Trophoblast cell (in vitro differentiated cells and primary cell): ENCODE measurements around the gene DAZAP2.
"Not testable (repeated sequence)": the region's sequence is repeated elsewhere in the genome, so short reads cannot be mapped to it uniquely, and the experiment has no call there.

Experiments
- DNase-seq, 2 donors: peaks; one replicate each; pipeline ENCODE4 v3.0.0-alpha.2; 2016
- H2AFZ ChIP-seq: 2 replicates; pipeline ENCODE4 v1.6.1; 2013; ENCODE audit warnings: low read length, moderate library complexity, mild to moderate bottlenecking; ENCODE audit not compliant: insufficient read depth, poor library complexity
- H2AK5ac ChIP-seq: 2 replicates; pipeline ENCODE4 v1.6.1; 2013; ENCODE audit warnings: mild to moderate bottlenecking, low read length
- H2BK120ac ChIP-seq: 2 replicates; pipeline ENCODE4 v1.6.1; 2013; ENCODE audit warnings: low read length, mild to moderate bottlenecking, moderate library complexity; ENCODE audit not compliant: insufficient read depth, poor library complexity
- H2BK12ac ChIP-seq: 2 replicates; pipeline ENCODE4 v1.6.1; 2013; ENCODE audit warnings: mild to moderate bottlenecking, low read length, moderate library complexity
- H2BK5ac ChIP-seq: 2 replicates; pipeline ENCODE4 v1.6.1; 2013; ENCODE audit warnings: low read length, low read depth, moderate library complexity, mild to moderate bottlenecking; ENCODE audit not compliant: poor library complexity
- H3K14ac ChIP-seq: 2 replicates; pipeline ENCODE4 v1.6.1; 2013; ENCODE audit warnings: mild to moderate bottlenecking, low read length
- H3K18ac ChIP-seq: 2 replicates; pipeline ENCODE4 v1.6.1; 2013; ENCODE audit warnings: mild to moderate bottlenecking, low read length
- H3K23ac ChIP-seq: 2 replicates; pipeline ENCODE4 v1.6.1; 2013; ENCODE audit warnings: low read length
- H3K27ac ChIP-seq: 2 replicates; pipeline ENCODE4 v1.5.1; 2013; ENCODE audit warnings: low read depth, mild to moderate bottlenecking, inconsistent platforms, low read length, moderate library complexity
- H3K27me3 ChIP-seq: 2 replicates; pipeline ENCODE4 v1.6.1; 2013; ENCODE audit warnings: inconsistent platforms, mild to moderate bottlenecking, low read length, moderate library complexity; ENCODE audit not compliant: insufficient read depth
- H3K36me3 ChIP-seq, 2 experiments: 1 replicate in 1 of 2; 2 replicates in 1 of 2; pipeline ENCODE4 v1.6.1; 2013; ENCODE audit warnings: low read length in 2 of 2, mild to moderate bottlenecking in 2 of 2, moderate library complexity in 1 of 2; ENCODE audit not compliant: insufficient read depth in 2 of 2, control insufficient read depth in 1 of 2
- H3K4ac ChIP-seq: 2 replicates; pipeline ENCODE4 v1.6.1; 2013; ENCODE audit warnings: low read depth, mild to moderate bottlenecking, low read length, moderate library complexity
- H3K4me1 ChIP-seq, 2 experiments: 1 replicate in 1 of 2; 2 replicates in 1 of 2; pipeline ENCODE4 v1.6.1; 2013; ENCODE audit warnings: low read length in 2 of 2, mild to moderate bottlenecking in 2 of 2, moderate library complexity in 1 of 2; ENCODE audit not compliant: insufficient read depth in 2 of 2, control insufficient read depth in 1 of 2
- H3K4me2 ChIP-seq: 2 replicates; pipeline ENCODE4 v1.6.1; 2013; ENCODE audit warnings: inconsistent platforms, mild to moderate bottlenecking, low read length, moderate library complexity
- H3K4me3 ChIP-seq: 2 replicates; pipeline ENCODE4 v1.5.1; 2013; ENCODE audit warnings: mild to moderate bottlenecking, low read depth, low read length, inconsistent platforms
- H3K79me1 ChIP-seq: one replicate; pipeline ENCODE4 v1.6.1; 2013; ENCODE audit warnings: low read length
- H3K79me2 ChIP-seq: 2 replicates; pipeline ENCODE4 v1.6.1; 2013; ENCODE audit warnings: low read length, mild to moderate bottlenecking; ENCODE audit not compliant: control insufficient read depth, insufficient read depth, poor library complexity
- H3K9ac ChIP-seq: 2 replicates; pipeline ENCODE4 v1.6.1; 2013; ENCODE audit warnings: mild to moderate bottlenecking, low read length
- H3K9me3 ChIP-seq: 2 replicates; pipeline ENCODE4 v1.6.1; 2013; ENCODE audit warnings: low read depth, mild to moderate bottlenecking, control low read depth, inconsistent platforms, low read length; ENCODE audit not compliant: insufficient read depth
- H4K12ac ChIP-seq: 2 replicates; pipeline ENCODE4 v1.6.1; 2013; ENCODE audit warnings: low read depth, mild to moderate bottlenecking, low read length, moderate library complexity
- H4K8ac ChIP-seq: 2 replicates; pipeline ENCODE4 v1.6.1; 2013; ENCODE audit warnings: low read depth, mild to moderate bottlenecking, low read length, moderate library complexity
- H4K91ac ChIP-seq: one replicate; pipeline ENCODE4 v1.6.1; 2013; ENCODE audit warnings: low read depth, mild to moderate bottlenecking, low read length, moderate library complexity
- WGBS: extraction: QIAGEN DNeasy Blood & Tissue Kit; methylation state at CpG from one replicate; pipeline ENCODE4 v1.1.7; 2013; ENCODE audit warnings: missing lambda C conversion rate; ENCODE audit not compliant: insufficient read length, insufficient coverage; ENCODE audit errors: extremely low coverage; 5-methylcytosine and 5-hydroxymethylcytosine counted together

The DAZAP2 gene

GRCh38 chr12:51227112-51227511 lies 11.5 kb upstream of the DAZAP2 start:
- not testable (repeated sequence) for H3K27ac ChIP-seq, H3K23ac ChIP-seq, H4K12ac ChIP-seq, H3K14ac ChIP-seq, H3K9me3 ChIP-seq, H3K9ac ChIP-seq, H3K27me3 ChIP-seq, H2AK5ac ChIP-seq, H3K79me2 ChIP-seq, H4K91ac ChIP-seq, H3K36me3 ChIP-seq, H3K79me1 ChIP-seq, H3K18ac ChIP-seq, H2BK12ac ChIP-seq, H3K4me1 ChIP-seq, H2BK5ac ChIP-seq, H2BK120ac ChIP-seq, H3K4me3 ChIP-seq, H3K4me2 ChIP-seq, H4K8ac ChIP-seq, H3K4ac ChIP-seq
- H2AFZ ChIP-seq, result peak overlapping the region; percentile 40
- DNase-seq, result peak in 1 of 2 donors; percentile 48
- whole genome bisulfite sequencing, result no CpG with 5 or more reads among the region's 5 CpGs

GRCh38 chr12:51227962-51228361 lies 10.7 kb upstream of the DAZAP2 start:
- no peak overlapping the region for H3K23ac ChIP-seq
- WGBS, result no CpG with 5 or more reads among the region's 1 CpG
- no peak overlapping the region for H2BK5ac ChIP-seq

GRCh38 chr12:51229116-51229809 lies 9.4 kb upstream of the DAZAP2 start:
- Histone ChIP-seq H4K8ac (no peak overlapping the region), H3K14ac (no peak overlapping the region), H3K27me3 (no peaks in the 10 kb centered on the region), H3K23ac (no peak overlapping the region), H3K18ac (no peak overlapping the region), H2BK12ac (no peak overlapping the region), H3K4me2 (no peak overlapping the region), H2AK5ac (no peak overlapping the region), H3K4ac (no peak overlapping the region), H4K12ac (no peak overlapping the region), H2AFZ (no peak overlapping the region), H3K27ac (no peak overlapping the region), H3K36me3 (no peaks in the 10 kb centered on the region), H3K4me1 (no peaks in the 10 kb centered on the region), H3K9ac (no peak overlapping the region), H3K79me2 (no peaks in the 10 kb centered on the region), H2BK120ac (no peak overlapping the region), H3K9me3 (peaks cover 3% of the 10 kb centered on the region), H3K79me1 (no peaks in the 10 kb centered on the region), H3K4me3 (no peak overlapping the region), H4K91ac (no peak overlapping the region), H2BK5ac (no peak overlapping the region)
- DNase-seq, result no peak
- no CpG with 5 or more reads among the region's 7 CpGs for WGBS

More at GRCh38 chr12:51227962-51228361, 10.7 kb upstream of the DAZAP2 start:
- H3K79me1 ChIP-seq, result no peaks in the 10 kb centered on the region
- H3K4me1 ChIP-seq, result no peaks in the 10 kb centered on the region
- H4K91ac ChIP-seq, result no peak overlapping the region
- no peak overlapping the region for H3K9ac ChIP-seq
- no peak overlapping the region for H2AK5ac ChIP-seq
- no peak overlapping the region for H4K12ac ChIP-seq
- no peaks in the 10 kb centered on the region for H3K79me2 ChIP-seq
- H2BK12ac ChIP-seq, result no peak overlapping the region
- peaks cover 3% of the 10 kb centered on the region for H3K9me3 ChIP-seq
- no peak overlapping the region for H3K4me2 ChIP-seq
- H3K4me3 ChIP-seq, result no peak overlapping the region
- no peak overlapping the region for H3K18ac ChIP-seq
- no peak overlapping the region for H3K4ac ChIP-seq
- H3K36me3 ChIP-seq, result no peaks in the 10 kb centered on the region
- H2BK120ac ChIP-seq, result no peak overlapping the region
- no peaks in the 10 kb centered on the region for H3K27me3 ChIP-seq
- DNase-seq, result no peak
- H2AFZ ChIP-seq, result no peak overlapping the region
- H3K14ac ChIP-seq, result no peak overlapping the region
- H4K8ac ChIP-seq, result no peak overlapping the region
- no peak overlapping the region for H3K27ac ChIP-seq

- H2BK5ac ChIP-seq, result no peak overlapping the region
- no peak overlapping the region for H3K9ac ChIP-seq
- no peaks in the 10 kb centered on the region for H3K36me3 ChIP-seq
- DNase-seq, result no peak
- H4K12ac ChIP-seq, result no peak overlapping the region
- no peaks in the 10 kb centered on the region for H3K27me3 ChIP-seq
- no peaks in the 10 kb centered on the region for H3K79me2 ChIP-seq
- H3K27ac ChIP-seq, result no peak overlapping the region
- no peak overlapping the region for H3K14ac ChIP-seq
- H3K18ac ChIP-seq, result no peak overlapping the region
- no peak overlapping the region for H3K23ac ChIP-seq
- H2AFZ ChIP-seq, result no peak overlapping the region
- H4K8ac ChIP-seq, result no peak overlapping the region
- H2AK5ac ChIP-seq, result no peak overlapping the region
- no peak overlapping the region for H4K91ac ChIP-seq
- peaks cover 3% of the 10 kb centered on the region for H3K9me3 ChIP-seq
- H3K79me1 ChIP-seq, result no peaks in the 10 kb centered on the region
- H2BK12ac ChIP-seq, result no peak overlapping the region
- no peak overlapping the region for H3K4me3 ChIP-seq
- no peak overlapping the region for H2BK120ac ChIP-seq
- H3K4me1 ChIP-seq, result no peaks in the 10 kb centered on the region
- no peak overlapping the region for H3K4me2 ChIP-seq
- no peak overlapping the region for H3K4ac ChIP-seq
Observed at GRCh38 chr12:51232642-51233041, 6.0 kb upstream of the DAZAP2 start.
